SK-N-DZ (cell line): ENCODE measurements around the gene COQ8B.

ENCODE experiments used
- DNase-seq: peaks from one replicate; pipeline ENCODE4 v3.0.0-alpha.2; 2015; ENCODE audit warnings: low spot score

COQ8B gene

GRCh38 chr19:40717880-40718773 lies 1.4 kb upstream of the COQ8B start:
- no peak for DNase-seq

DNA sequence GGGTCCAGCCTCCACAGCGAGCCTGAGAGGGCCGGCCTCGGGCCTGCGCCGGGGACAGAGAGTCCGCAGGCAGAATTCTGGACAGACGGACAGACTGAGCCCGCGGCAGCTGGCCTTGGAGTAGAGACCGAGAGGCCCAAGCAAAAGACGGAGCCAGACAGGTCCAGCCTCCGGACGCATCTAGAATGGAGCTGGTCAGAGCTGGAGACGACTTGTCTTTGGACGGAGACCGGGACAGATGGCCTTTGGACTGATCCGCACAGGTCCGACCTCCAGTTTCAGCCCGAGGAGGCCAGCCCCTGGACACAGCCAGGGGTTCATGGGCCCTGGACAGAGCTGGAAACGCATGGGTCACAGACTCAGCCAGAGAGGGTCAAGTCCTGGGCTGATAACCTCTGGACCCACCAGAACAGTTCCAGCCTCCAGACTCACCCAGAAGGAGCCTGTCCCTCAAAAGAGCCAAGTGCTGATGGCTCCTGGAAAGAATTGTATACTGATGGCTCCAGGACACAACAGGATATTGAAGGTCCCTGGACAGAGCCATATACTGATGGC lies 716 bp upstream of the COQ8B start:
- DNase-seq: no peak

- no peak for DNase-seq
These were observed 630 bp downstream of the COQ8B start for GRCh38 chr19:40716031-40716481.

DNA sequence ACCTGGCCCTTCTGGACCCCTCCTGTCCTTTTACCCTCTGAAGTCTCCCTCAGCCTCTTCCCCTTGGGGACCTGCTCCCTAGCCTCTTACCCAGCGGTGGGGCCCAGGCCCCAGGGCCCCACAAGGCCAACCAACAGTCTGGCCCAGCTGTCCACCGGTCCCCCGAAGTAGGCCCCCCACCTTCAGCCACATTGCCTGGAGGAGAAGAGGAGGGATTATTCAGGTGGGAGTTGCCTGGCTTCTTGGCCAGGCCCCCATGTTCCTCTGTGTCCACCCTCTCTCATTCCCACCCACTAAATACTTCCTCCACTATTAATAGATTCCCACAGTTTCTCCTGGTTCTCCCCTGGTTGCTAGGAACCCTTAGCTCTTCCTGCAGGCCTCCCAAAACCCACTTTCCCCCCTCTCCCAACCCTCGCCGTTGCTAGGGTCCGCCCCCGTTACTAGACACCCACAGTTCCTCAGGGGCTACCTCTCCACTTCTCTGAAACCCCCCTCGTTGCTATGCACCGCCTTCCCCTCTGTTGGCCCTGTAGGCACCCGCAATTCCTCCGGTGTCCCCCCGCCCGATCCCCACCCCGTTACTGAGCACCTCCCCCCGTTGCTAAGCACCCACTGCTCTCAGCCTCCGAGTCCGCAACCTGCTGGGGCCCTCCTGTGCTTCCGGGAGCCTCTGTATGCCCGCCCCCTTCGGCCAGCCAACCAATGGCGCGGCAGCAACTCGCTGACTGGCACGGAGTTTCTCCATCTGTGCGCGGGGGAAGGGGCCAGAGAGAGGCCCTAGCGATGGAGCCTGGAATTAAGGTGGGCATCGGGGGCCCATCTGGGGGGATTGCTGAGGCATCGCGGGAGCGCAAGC lies 2.0 kb downstream of the COQ8B start:
- DNase-seq: peak; percentile 90

DNA sequence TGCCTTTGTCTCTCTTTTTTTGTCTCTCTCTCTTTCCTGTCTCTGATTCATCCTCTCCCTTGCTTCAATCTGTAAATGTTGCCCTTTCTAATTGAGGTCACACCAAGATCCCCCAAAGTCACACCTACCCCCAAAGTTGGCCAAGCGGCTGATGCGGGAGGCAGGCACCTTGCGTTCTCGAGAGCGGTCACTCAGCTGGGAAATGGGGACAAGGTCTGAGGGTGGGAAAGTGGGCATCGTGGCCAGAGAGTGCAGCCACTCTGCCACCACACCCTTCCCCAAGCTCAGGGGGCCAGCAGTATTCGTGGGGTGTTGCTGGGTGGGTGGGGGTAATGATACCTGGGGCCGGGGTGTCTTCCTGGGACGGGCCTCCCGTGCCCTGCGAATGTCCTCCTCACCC lies 2.7 kb downstream of the COQ8B start:
- no peak for DNase-seq

GRCh38 chr19:40709817-40710216 lies 6.9 kb downstream of the COQ8B start:
- no peak for DNase-seq

DNA sequence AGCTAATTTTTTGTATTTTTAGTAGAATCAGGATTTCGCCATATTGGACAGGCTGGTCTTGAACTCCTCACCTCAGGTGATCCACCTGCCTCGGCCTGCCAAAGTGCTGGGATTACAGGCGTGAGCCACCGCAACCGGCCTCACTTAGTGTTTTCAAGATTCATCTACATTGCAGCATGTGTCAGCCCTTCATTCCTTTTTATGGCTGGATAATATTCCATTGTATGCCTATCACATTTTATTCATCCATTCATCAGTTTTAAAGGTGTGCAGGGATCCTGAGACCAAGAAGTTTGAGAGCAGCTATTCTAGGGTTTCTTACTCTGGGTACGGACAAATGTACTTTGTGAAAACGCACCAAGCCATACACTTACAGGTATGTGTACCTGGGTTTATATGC lies 9.1 kb downstream of the COQ8B start:
- DNase-seq: no peak

- no peak for DNase-seq
These were observed 10.6 kb downstream of the COQ8B start for GRCh38 chr19:40705950-40706619.

GRCh38 chr19:40705362-40705651 lies 11.4 kb downstream of the COQ8B start:
- no peak for DNase-seq

DNA sequence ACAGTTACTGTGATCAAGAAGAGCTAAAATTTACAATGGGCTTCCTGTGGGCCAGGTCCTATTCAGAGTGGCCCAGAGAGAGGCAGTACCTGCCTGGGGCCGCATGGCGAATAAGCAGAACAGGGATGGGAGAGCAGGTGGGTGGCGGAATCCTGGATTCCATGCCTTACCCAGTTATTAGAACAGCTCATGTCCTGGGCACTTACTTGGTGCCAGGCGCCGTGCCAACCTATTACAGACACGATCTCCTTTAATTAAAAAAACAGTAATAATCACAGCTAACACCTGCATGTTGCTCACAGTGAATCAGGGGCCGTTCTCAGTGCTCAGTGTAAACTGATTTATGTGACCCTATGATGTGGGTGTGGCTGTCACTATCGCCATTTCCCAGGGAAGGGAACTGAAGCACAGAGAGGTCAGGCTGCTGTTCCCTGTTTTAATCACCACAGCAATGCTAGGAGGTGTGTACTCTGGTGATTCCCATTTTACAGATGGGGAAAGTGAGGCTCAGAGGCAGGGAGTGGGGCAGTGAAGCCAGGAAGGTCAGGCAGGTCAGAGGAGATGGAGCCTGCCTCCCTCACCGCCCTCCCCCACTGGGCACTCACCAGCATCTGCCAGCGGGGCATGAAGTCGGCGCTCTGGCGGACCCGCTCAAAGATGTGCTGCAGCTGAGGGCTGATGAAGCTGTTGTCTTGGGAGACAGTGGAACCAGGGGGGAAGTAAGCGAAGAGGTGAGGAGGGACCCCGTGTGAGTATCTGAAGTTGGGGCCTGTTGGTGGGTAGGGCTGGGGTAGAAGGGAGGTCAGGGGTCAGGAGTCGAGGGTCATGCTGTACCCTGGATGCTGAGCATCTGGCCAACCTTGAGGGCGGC lies 12.0 kb downstream of the COQ8B start:
- no peak for DNase-seq

GRCh38 chr19:40703029-40703755 lies 13.5 kb downstream of the COQ8B start:
- DNase-seq: no peak

DNA sequence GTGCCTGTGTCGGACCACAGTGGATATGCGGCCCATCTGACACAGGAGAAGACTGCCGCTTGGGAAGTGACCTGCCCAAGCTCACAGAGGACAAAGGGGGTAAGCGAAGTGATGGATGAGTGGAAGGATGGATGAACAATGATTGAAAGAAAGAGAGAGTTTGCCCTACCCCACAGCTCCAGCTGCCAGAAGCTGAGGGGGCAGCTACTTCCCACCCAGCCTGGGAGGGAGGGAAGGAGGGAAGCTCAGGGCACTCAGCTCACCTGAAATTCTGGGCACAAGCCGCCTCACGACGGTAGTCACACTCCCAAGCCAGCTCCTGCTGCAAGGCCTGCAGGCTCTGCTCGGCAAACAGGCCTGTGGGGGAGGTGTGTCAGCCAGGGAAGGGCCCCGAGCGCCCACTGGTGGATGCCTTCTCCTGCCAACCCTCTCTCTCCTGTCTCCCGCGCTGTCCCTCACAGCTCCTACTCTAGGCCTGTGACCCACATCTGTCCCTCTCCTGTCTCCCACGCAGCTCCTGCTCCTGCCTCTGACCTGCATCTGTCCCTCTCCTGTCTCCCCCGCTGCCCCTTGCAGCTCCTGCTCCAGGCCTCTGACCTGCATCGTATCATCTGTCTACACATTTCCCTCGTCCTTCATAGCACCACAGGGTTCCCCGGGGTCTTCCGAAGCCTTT lies 14.2 kb downstream of the COQ8B start:
- DNase-seq: peak; percentile 80

GRCh38 chr19:40701758-40702157 lies 14.9 kb downstream of the COQ8B start:
- DNase-seq: no peak

DNA sequence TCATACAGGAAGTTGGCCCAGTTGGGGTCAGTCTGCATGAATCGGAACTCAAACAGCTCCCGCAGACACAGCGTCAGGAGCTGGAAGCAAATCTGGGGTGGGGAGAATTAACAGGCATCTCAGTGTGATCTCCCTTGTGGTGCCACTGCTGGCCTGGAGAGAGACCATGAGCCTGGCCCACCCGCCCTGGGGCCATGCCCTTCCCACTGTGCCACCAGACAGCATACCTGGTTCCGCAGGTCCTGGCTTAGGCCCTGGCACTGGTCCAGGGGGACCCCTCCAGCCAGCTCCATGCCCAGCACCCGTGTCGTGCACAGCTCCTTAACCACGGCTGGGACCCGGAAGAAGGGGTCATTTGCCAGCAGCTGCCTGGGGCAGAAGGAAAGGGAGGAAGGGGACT lies 16.6 kb downstream of the COQ8B start:
- DNase-seq: no peak

- DNase-seq: no peak
These were observed 19.7 kb downstream of the COQ8B start for GRCh38 chr19:40697007-40697406.

DNA sequence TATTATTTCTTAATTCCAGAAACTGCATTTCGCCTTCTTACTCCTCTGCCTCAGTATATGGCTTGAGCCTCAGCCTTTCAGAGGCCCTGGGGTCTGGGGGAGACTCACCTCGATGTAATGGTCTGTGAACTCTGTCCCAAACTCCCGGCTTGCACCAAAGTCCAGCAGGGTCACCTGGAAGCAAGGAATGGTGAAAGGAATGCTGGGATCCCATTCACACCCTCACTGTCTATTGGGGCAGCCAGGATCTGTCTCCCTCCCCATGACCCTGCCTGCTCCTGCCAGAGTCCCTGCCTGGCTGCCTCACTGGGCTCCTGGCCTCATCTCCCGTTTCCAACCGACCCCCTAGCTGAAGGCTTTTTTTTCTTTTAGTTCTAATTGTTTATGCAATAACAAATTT lies 20.8 kb downstream of the COQ8B start:
- DNase-seq: no peak

DNA sequence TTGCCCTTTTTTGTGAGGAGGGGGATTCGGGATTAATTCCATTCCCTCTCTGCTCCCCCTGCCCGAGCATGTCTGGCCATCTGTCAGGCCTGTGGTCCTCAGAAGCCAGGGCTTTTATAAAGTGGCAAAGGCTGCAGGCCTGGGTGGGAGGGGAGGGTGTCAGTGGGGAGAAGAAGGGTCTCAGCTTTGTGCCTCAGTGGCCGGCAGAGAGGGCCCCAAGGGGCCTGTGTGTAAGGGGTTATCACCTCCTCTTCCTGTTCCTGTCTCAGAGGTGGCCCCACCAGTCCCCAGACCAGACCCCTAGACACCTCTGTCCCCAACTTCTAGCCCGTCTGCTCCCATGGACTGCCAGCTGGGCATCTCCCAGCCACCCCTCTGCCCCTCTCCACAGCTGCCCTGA lies 22.8 kb downstream of the COQ8B start:
- DNase-seq: no peak

GRCh38 chr19:40693150-40693788 lies 23.4 kb downstream of the COQ8B start:
- no peak for DNase-seq

GRCh38 chr19:40692212-40692551 lies 24.5 kb downstream of the COQ8B start:
- DNase-seq: no peak
